Activated CD4-positive, alpha-beta memory T cell treated with anti-CD3 and anti-CD28 coated beads, Interleukin-2, amount 10 ng/mL, durations not matched to agents 7 days and 5 days (primary cell): Measurements from ENCODE around the gene ITGB5. TPM values are rescaled to one million over a fixed set of nuclear protein-coding genes. Genes with fewer than 3 reads are reported as not detected.

Source experiments
- CTCF ChIA-PET: fragments of 350-600 bp; sonication (Branson Sonifier 250); formaldehyde crosslinking; loops from one replicate; lab custom pipeline; 2021; ENCODE audit warnings: antibody characterized with exemption, inconsistent platforms; lab: Charles Lee
- POLR2A ChIA-PET: fragments of 350-600 bp; sonication (Branson Sonifier 250); formaldehyde crosslinking; loops from one replicate; lab custom pipeline; 2021; ENCODE audit warnings: antibody characterized with exemption; lab: Charles Lee
- DNase-seq: peaks from one replicate; pipeline ENCODE4 v3.0.0-alpha.2; 2020
- H3K27ac Mint-ChIP-seq: one replicate; pipeline ENCODE4 v1.8.0; 2021; ENCODE audit warnings: mild to moderate bottlenecking, mixed read lengths
- H3K27me3 Mint-ChIP-seq: one replicate; pipeline ENCODE4 v1.8.0; 2021; ENCODE audit warnings: mixed read lengths
- H3K36me3 Mint-ChIP-seq: one replicate; pipeline ENCODE4 v1.8.0; 2021; ENCODE audit warnings: low read depth, mixed read lengths
- H3K4me1 Mint-ChIP-seq: one replicate; pipeline ENCODE4 v1.8.0; 2021; ENCODE audit warnings: mixed read lengths
- H3K4me3 Mint-ChIP-seq: one replicate; pipeline ENCODE4 v1.8.0; 2021; ENCODE audit warnings: mild to moderate bottlenecking, mixed read lengths
- H3K9me3 Mint-ChIP-seq: one replicate; pipeline ENCODE4 v1.8.0; 2021; ENCODE audit warnings: mixed read lengths
- total RNA-seq, 2 experiments: library from RNA; stranded (reverse); gene quantifications; one replicate each; pipeline ENCODE4 v1.2.3, GENCODE V29; 2021

The ITGB5 gene
- total RNA-seq, 2 experiments from 2014 or later: 0.05 to 0.40 TPM

DNA sequence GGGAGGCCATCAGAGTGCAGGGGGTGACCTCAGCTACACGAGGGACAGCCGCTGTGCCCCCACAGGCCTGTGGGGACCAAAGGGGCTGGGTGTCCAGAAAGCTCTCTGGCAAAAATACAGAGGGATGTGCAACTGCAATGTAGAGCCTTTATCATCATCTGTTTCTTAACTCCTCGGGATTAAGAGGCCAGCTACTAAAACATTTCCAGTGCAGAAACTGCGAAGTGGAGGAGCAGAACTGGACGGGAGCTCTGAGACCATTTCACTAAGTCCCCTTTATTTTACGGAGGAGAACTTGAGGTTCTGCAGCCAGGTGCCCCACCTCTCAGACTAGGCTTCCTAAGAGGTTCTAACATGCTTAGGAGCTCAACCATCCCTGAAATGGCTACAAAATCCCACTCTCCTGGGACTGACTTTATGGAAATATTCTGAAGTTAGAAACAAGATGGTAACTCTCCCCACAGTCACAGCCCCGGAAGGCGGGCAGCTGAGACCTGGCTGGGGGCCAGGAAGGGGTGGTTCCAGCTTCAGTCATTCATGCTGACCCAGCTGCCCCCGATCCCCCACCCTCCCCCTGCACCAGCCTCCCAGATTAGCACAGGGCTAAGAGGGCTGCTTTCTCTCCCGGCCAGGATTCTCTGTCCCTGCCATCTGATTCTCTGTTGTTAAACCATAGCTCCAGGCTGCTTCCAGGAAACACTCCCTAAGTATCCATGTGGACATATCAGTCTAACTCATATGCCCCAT is 116.7 kb downstream of the ITGB5 start:
- DNase-seq: no peak
- POLR2A ChIA-PET: no interaction called here
- peaks cover 18% of the 10 kb centered on the region for H3K27me3 Mint-ChIP-seq
- no peak overlapping the region for H3K4me3 Mint-ChIP-seq
- no peaks in the 10 kb centered on the region for H3K9me3 Mint-ChIP-seq
- H3K36me3 Mint-ChIP-seq: no peaks in the 10 kb centered on the region
- H3K27ac Mint-ChIP-seq: no peak overlapping the region
- H3K4me1 Mint-ChIP-seq: no peaks in the 10 kb centered on the region
- CTCF ChIA-PET: interaction anchor here (2.3 to 5.4 kb wide), 2 partner anchors 9 to 132 kb away, joined by 13 to 41 read pairs; no protein-coding TSS in a partner anchor

DNA sequence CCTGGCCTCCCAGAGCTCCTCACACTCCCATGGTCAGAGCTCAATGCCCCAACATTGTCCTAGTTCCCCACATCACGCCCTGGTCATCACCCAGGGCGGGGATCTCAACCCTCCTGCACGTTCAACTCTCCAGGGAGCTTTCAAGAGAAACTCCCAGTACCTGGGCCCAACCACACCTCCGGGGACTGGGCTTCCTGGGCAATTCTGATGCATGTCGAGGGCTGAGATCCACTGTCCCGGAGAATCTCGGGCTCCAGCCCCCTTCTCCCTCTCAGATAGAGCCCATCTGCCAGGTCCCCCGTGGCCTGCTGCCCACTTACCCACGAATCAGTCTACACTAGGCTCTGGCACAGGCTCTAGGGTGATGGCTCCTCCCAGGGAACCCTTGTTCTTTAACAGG is 117.7 kb downstream of the ITGB5 start:
- Mint-ChIP-seq H3K4me1 (no peaks in the 10 kb centered on the region), H3K27ac (no peak overlapping the region), H3K4me3 (no peak overlapping the region), H3K36me3 (no peaks in the 10 kb centered on the region), H3K27me3 (peaks cover 14% of the 10 kb centered on the region), H3K9me3 (no peaks in the 10 kb centered on the region)
- CTCF ChIA-PET: interaction anchor here (0.5 to 5.4 kb wide), 4 partner anchors 8 to 137 kb away, joined by 3 to 41 read pairs (median 8); no protein-coding TSS in a partner anchor
- POLR2A ChIA-PET: no interaction called here
- DNase-seq: no peak

DNA sequence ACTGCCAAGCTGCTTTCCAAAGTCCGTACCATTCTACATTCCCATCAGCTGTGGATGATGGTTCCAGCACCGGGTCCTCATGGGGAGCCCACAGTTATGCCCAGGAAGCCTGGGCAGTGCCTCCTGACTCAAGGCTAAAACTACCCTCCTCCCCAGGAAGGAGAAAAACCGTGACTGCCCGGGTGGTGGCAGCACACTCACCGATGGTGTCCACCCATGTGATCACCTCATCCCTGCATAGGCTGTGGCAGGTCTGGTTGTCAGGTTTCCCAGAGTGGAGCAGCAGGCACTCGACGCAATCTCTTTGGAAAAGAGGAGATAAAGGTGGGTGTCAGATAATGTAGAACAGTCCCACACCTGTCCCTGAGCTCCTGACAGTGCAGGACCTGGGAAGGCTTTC is 118.4 kb downstream of the ITGB5 start:
- DNase-seq: no peak
- peaks cover 14% of the 10 kb centered on the region for H3K27me3 Mint-ChIP-seq
- no peaks in the 10 kb centered on the region for H3K9me3 Mint-ChIP-seq
- ChIA-PET POLR2A (no interaction called here), CTCF (interaction anchor here (0.5 to 5.4 kb wide), 3 partner anchors 10 to 137 kb away, joined by 3 to 41 read pairs (median 3); no protein-coding TSS in a partner anchor)
- no peak overlapping the region for H3K4me3 Mint-ChIP-seq
- H3K27ac Mint-ChIP-seq: no peak overlapping the region
- no peaks in the 10 kb centered on the region for H3K36me3 Mint-ChIP-seq
- H3K4me1 Mint-ChIP-seq: no peaks in the 10 kb centered on the region

DNA sequence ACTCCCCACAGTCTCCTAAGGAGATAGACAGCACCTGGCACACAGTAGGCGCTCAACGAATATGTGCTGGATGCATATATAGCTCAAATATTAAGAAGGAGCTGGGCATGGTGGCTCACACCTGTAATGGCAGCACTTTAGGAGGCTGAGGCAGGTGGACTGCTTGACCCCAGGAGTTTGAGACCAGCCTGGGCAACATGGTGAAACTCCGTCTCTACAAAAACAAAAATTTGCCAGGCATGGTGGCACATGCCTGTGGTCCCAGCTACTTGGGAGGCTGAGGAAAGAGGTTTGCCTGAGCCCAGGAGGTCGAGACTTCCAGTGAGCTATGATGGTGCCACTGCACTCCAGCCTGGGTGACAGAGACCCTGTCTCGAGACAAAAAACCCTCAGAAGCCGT is 119.5 kb downstream of the ITGB5 start:
- H3K4me3 Mint-ChIP-seq: no peak overlapping the region
- no peak for DNase-seq
- no peaks in the 10 kb centered on the region for H3K36me3 Mint-ChIP-seq
- no peaks in the 10 kb centered on the region for H3K4me1 Mint-ChIP-seq
- no peaks in the 10 kb centered on the region for H3K9me3 Mint-ChIP-seq
- peaks cover 12% of the 10 kb centered on the region for H3K27me3 Mint-ChIP-seq
- CTCF ChIA-PET: interaction anchor here (0.7 to 5.4 kb wide), 3 partner anchors 60 to 139 kb away, joined by 3 to 41 read pairs (median 3); no protein-coding TSS in a partner anchor
- H3K27ac Mint-ChIP-seq: no peak overlapping the region
- POLR2A ChIA-PET: no interaction called here

DNA sequence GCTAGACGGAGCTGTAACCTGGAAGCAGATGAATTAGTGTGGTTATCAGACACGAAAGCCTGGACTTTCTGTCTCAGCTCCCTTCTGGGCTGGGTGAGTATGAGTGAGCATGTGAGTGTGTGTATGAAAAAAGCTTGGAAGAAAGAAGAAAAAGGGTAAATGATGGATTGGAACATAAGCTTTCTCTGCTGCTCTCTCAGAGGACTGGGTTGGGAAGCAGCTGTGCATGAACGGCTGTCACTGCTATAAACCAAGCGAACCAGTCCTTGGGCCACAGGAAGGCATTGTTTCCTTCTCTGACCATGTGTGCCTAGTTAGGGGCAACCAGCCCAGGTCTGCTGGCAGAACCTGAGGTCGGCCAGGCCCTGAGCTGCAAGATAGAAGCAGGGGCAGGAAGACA is 119.9 kb downstream of the ITGB5 start:
- no peak for DNase-seq
- peaks cover 9% of the 10 kb centered on the region for H3K27me3 Mint-ChIP-seq
- H3K36me3 Mint-ChIP-seq: no peaks in the 10 kb centered on the region
- ChIA-PET CTCF (interaction anchor here (0.7 to 5.4 kb wide), 3 partner anchors 60 to 139 kb away, joined by 3 to 41 read pairs (median 3); no protein-coding TSS in a partner anchor), POLR2A (no interaction called here)
- no peaks in the 10 kb centered on the region for H3K4me1 Mint-ChIP-seq
- no peak overlapping the region for H3K27ac Mint-ChIP-seq
- H3K4me3 Mint-ChIP-seq: no peak overlapping the region
- H3K9me3 Mint-ChIP-seq: no peaks in the 10 kb centered on the region

DNA sequence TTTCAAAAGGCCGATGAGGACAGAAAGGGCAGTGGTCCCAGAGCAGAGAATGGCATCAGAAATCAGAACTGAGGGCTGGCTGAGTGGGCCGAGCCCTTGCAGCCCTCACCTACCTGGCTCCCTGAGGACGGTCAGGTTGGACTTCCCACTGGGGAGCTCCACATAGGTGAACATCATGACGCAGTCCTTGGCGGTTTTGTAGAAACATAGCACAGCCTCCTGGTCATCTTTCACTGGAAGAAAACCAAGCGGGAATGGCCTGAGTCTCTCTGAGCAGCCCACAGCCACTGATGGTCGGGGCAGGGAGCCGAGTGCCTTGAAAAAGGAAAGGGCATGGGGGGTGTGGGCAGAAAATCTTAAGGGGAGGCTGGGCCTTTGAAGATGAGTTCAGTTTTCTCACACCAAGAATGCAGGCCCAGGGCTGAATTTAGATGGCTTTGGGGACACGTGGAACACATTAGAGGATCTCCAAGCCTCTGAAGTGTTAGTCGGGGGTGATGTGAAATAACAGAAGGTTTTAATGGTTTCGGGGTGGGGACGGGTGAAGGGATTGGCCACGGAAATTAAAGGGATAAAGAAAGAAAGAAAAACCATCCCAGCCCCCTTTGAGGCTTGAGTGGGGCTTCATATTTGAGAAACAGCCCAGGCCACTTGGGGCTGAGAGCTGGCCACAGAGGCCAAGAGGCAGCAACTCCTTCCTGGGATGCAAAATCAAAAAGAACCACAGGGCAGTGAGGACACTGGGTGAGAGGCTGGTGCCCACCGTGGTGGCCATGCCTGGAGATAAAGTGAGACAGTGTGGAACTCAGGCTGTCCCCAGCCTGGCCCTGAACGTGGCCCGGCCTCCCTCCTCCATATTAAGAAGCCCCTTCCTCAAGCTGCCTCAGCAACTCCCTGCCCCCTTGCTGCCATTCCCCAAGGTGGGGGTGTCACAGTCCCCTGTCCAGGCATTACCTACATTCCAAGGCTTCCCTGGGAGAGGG is 120.8 kb downstream of the ITGB5 start:
- peaks cover 3% of the 10 kb centered on the region for H3K4me1 Mint-ChIP-seq
- no peaks in the 10 kb centered on the region for H3K9me3 Mint-ChIP-seq
- ChIA-PET CTCF (interaction anchor here (0.8 to 8.8 kb wide), 4 partner anchors 61 to 676 kb away, joined by 3 to 168 read pairs (median 22); no protein-coding TSS in a partner anchor), POLR2A (no interaction called here)
- DNase-seq: no peak
- peaks cover 5% of the 10 kb centered on the region for H3K27me3 Mint-ChIP-seq
- no peaks in the 10 kb centered on the region for H3K36me3 Mint-ChIP-seq
- no peak overlapping the region for H3K4me3 Mint-ChIP-seq
- H3K27ac Mint-ChIP-seq: no peak overlapping the region

DNA sequence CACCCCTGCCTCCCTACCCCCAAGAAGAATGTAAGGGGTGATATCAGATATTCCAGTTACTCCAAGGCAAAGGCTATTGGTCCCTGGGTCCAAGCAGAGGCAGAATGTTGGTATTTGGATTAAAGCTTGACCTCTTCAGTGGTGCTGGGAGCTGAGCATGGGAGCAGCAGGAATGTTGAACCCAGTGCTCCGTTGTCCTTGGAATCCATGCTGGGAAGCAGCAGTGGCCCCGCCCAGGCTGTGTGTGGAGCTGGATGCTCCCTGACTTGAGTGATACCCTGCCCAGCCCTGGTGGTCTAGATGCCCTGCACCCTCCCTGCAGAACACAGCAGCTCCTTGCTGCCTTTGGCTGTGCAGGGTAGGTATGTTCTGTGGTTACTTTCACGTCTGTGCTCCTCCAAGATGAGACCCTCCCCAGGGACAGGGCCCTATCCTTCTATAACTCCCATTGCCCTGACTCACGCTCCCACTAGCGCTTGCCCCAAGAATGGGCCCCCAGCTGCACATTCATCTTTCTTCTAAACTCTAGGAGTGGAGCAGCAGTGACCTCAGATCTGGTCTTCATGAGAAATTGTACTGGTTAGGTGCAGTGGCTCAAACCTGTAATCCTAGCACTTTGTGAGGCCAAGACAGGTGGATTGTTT is 121.8 kb downstream of the ITGB5 start:
- H3K36me3 Mint-ChIP-seq: no peaks in the 10 kb centered on the region
- no peak overlapping the region for H3K27ac Mint-ChIP-seq
- no peaks in the 10 kb centered on the region for H3K9me3 Mint-ChIP-seq

DNA sequence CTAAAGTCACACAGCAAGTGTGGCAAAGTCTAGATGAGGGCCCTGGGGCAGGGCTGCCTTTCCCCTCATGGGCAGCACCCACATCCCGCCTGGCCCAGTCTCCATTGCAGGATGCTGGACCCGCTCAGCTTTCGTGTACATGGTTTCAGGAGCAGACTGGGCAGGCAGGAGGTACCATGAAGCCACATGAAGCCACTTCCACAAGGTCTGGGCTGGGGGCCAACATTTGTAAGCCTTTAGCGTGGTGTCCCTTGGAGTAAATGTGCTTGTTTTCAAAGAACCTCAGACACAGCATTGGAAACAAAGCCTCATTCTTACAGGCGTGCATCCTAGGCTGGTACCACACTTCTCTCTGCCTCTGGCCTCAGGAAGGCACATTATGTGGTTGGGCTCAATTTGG is 122.4 kb downstream of the ITGB5 start:
- ChIA-PET POLR2A (no interaction called here), CTCF (interaction anchor here (8.8 kb wide), 1 partner anchor 138 kb away, joined by 168 read pairs; no protein-coding TSS in a partner anchor)
- H3K4me1 Mint-ChIP-seq: peaks cover 6% of the 10 kb centered on the region
- H3K36me3 Mint-ChIP-seq: no peaks in the 10 kb centered on the region
- H3K4me3 Mint-ChIP-seq: no peak overlapping the region
- H3K9me3 Mint-ChIP-seq: no peaks in the 10 kb centered on the region
- peaks cover 5% of the 10 kb centered on the region for H3K27me3 Mint-ChIP-seq
- no peak overlapping the region for H3K27ac Mint-ChIP-seq
- no peak for DNase-seq

More for the DNA sequence above, 121.8 kb downstream of the ITGB5 start:
- H3K27me3 Mint-ChIP-seq: peaks cover 3% of the 10 kb centered on the region
- CTCF ChIA-PET: interaction anchor here (0.8 to 8.8 kb wide), 2 partner anchors 138 to 677 kb away, joined by 3 to 168 read pairs; no protein-coding TSS in a partner anchor
- H3K4me3 Mint-ChIP-seq: no peak overlapping the region
- peaks cover 6% of the 10 kb centered on the region for H3K4me1 Mint-ChIP-seq
- DNase-seq: no peak
- POLR2A ChIA-PET: no interaction called here

DNA sequence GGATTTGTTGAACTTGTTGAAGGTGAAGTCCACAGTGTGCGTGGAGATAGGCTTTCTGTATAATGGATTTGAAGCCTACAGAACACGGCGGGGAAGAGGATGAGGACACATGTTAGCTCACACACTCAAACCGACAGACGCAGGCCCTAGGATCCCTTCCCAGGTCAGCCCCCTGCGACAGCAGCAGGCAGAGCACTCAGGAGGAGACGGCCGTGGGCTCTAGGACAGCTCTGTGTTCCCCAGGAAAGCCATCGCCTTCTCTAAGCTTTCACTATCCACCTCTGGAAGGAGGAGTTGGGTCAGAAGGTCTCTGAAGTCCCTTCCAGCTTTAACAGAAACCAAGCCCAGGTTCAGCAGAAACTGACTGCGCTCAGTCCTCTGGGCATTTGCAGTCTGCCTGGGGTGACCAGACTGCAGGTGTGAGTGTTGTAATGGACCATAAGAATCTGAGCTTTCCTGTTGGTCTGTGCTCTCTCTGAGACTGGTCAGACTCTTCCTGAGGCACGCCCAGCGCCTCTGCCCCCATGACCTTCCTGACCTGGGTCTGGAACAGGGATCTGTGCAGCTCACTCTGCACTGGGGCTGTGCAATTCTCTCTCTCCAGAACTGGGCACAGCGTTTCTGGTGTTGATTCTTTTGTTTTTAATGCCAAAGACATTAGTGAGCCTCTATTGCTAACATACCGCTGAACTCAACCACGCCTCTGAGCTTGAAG is 123.4 kb downstream of the ITGB5 start:
- H3K27ac Mint-ChIP-seq: no peak overlapping the region
- DNase-seq: no peak
- H3K27me3 Mint-ChIP-seq: peaks cover 5% of the 10 kb centered on the region
- no peaks in the 10 kb centered on the region for H3K9me3 Mint-ChIP-seq
- H3K36me3 Mint-ChIP-seq: no peaks in the 10 kb centered on the region
- ChIA-PET POLR2A (no interaction called here), CTCF (interaction anchor here (1.3 to 8.8 kb wide), 3 partner anchors 139 to 821 kb away, joined by 3 to 168 read pairs (median 3); no protein-coding TSS in a partner anchor)
- no peak overlapping the region for H3K4me3 Mint-ChIP-seq
- peaks cover 6% of the 10 kb centered on the region for H3K4me1 Mint-ChIP-seq

DNA sequence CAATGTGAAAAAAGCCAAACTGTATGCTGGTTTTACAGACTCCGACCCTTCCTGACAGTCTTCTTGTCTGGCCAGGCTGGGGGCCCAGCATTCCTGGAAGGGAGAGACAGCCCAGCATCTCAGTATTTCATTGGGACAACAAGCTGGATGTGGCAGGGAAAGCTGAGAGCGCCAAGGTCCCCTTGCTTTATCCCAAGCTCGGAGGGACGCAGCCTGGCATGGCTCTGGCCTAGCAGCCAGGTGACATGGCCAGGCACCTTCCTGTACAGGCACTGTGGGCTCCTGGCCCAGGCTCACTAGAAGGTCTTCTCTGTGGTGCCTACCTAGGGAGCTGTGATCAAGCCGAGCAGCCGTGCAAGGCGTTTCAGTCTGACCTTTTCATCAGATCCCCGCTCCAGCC is 124.0 kb downstream of the ITGB5 start:
- H3K36me3 Mint-ChIP-seq: no peaks in the 10 kb centered on the region
- no peak overlapping the region for H3K27ac Mint-ChIP-seq
- POLR2A ChIA-PET: no interaction called here
- peaks cover 9% of the 10 kb centered on the region for H3K27me3 Mint-ChIP-seq
- H3K9me3 Mint-ChIP-seq: no peaks in the 10 kb centered on the region
- peaks cover 6% of the 10 kb centered on the region for H3K4me1 Mint-ChIP-seq
- CTCF ChIA-PET: interaction anchor here (1.3 to 8.8 kb wide), 4 partner anchors 133 to 822 kb away, joined by 3 to 168 read pairs (median 10); no protein-coding TSS in a partner anchor
- no peak overlapping the region for H3K4me3 Mint-ChIP-seq
- DNase-seq: no peak

DNA sequence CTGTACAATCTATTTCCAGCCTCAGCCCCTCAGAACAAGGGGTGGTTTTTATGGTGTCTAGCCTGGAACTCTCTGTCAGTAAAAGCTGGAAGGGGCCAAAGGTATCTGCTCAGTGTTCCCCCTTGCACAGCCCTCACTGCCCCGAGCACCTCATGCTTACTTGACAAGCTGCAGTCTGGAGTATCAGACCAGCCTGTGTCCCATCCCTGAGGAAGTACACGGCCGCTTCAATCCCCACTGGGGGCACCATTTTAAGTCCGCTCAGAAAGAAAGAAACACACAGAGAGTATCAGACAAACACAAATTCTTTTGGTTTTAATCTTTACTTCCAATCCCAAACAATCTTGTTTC is 124.5 kb downstream of the ITGB5 start:
- H3K4me3 Mint-ChIP-seq: no peak overlapping the region
- peaks cover 6% of the 10 kb centered on the region for H3K4me1 Mint-ChIP-seq

More for the DNA sequence above, 124.5 kb downstream of the ITGB5 start:
- no peak for DNase-seq
- CTCF ChIA-PET: interaction anchor here (1.2 to 8.8 kb wide), 5 partner anchors 99 to 823 kb away, joined by 3 to 168 read pairs (median 14); no protein-coding TSS in a partner anchor
- Mint-ChIP-seq H3K27ac (no peak overlapping the region), H3K36me3 (no peaks in the 10 kb centered on the region), H3K27me3 (peaks cover 9% of the 10 kb centered on the region), H3K9me3 (no peaks in the 10 kb centered on the region)
- POLR2A ChIA-PET: no interaction called here
